Measurements from ENCODE around the gene PROX1. TPM values are rescaled to one million over a fixed set of nuclear protein-coding genes. Genes with fewer than 3 reads are reported as not detected.

Gene PROX1
- polyA plus RNA-seq, 3 donors, result 0.07 TPM; not detected in 2

GRCh38 chr1:214003233-214003632 lies 15.5 kb downstream of the PROX1 start:
- H3K4me2 ChIP-seq (replicated peaks; ENCODE audit: extremely low read depth, low read length, poor library complexity, severe bottlenecking), result no peak overlapping the region
- H3K36me3 Mint-ChIP-seq, result no peaks in the 10 kb centered on the region
- no peaks in the 10 kb centered on the region for H3K4me1 Mint-ChIP-seq
- H3K9me3 ChIP-seq (replicated peaks in 1 of 2; ENCODE audit: control insufficient read depth in 1 of 2, insufficient read depth in 1 of 2, low read length in 2 of 2), result no peaks in the 10 kb centered on the region
- no peak overlapping the region for H3K27ac ChIP-seq (ENCODE audit: low read depth in 1 of 2, low read length in 2 of 2)
- DNase-seq, result no peak
- H3K4me1 ChIP-seq (ENCODE audit: control insufficient read depth in 1 of 2, insufficient read depth in 2 of 2, low read length in 2 of 2), result no peaks in the 10 kb centered on the region
- no peaks in the 10 kb centered on the region for H3K36me3 ChIP-seq (replicated peaks in 1 of 2; ENCODE audit: control insufficient read depth in 1 of 2, insufficient read depth in 2 of 2, low read length in 2 of 2)
- H3K79me2 ChIP-seq (ENCODE audit: insufficient read depth, low read length), result no peaks in the 10 kb centered on the region
- no peaks in the 10 kb centered on the region for H4K20me1 ChIP-seq (ENCODE audit: insufficient read depth, low read length)
- TF ChIP-seq CTCF (IDR thresholded peaks at IDR 0.05), result no peak
- peaks cover 2 to 8% (median 3%) of the 10 kb centered on the region in 3 donors for H3K27me3 Mint-ChIP-seq (ENCODE audit: low read depth in 3 of 3)
- H3K9ac ChIP-seq (ENCODE audit: insufficient read depth, low read length, poor library complexity, severe bottlenecking), result no peak overlapping the region
- WGBS (ENCODE audit: insufficient coverage), result no CpG with 5 or more reads among the region's 3 CpGs
- no peak overlapping the region for H3K27ac Mint-ChIP-seq
- no peak overlapping the region for H3K4me3 ChIP-seq (replicated peaks in 1 of 3; ENCODE audit: low read depth in 2 of 3, low read length in 3 of 3)
- H2AFZ ChIP-seq (ENCODE audit: insufficient read depth, low read depth, low read length, poor library complexity, severe bottlenecking), result no peak overlapping the region
- peaks cover 0 to 2% (median 0%) of the 10 kb centered on the region in 7 donors for H3K9me3 Mint-ChIP-seq
- no peak overlapping the region for H3K4me3 Mint-ChIP-seq
- peaks cover 0 to 2% of the 10 kb centered on the region in 2 donors for H3K27me3 ChIP-seq (ENCODE audit: control insufficient read depth in 2 of 2, insufficient read depth in 2 of 2, low read length in 2 of 2)
- intact Hi-C loops (cut with micrococcal nuclease), result no loop called here

DNA sequence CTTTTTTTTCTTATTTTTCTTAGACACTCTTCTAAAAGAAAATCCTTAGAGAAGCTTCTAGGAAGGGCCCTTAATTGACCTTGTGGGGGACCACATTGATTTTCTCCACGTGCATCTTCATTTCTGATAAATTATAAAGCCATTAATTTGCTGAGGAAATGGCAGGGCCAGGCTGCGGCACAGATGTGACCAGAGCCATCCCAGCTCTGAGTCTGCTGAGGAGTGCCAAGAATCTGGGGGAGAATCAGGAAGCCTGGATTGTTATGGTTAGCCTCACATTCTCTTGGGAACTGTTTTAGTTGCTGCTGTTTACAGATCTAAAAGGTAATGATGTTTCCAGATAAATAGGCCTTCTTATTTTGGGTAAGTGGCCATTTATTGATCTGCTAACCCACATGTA lies 16.2 kb downstream of the PROX1 start:
- no peak for TF ChIP-seq CTCF (IDR thresholded peaks at IDR 0.05)
- no peak overlapping the region for H3K4me2 ChIP-seq (replicated peaks; ENCODE audit: extremely low read depth, low read length, poor library complexity, severe bottlenecking)
- no peak overlapping the region for H3K4me3 ChIP-seq (replicated peaks in 1 of 3; ENCODE audit: low read depth in 2 of 3, low read length in 3 of 3)
- intact Hi-C loops (cut with micrococcal nuclease), result no loop called here
- no peaks in the 10 kb centered on the region for H3K9me3 ChIP-seq (replicated peaks in 1 of 2; ENCODE audit: control insufficient read depth in 1 of 2, insufficient read depth in 1 of 2, low read length in 2 of 2)
- no peak overlapping the region for H2AFZ ChIP-seq (ENCODE audit: insufficient read depth, low read depth, low read length, poor library complexity, severe bottlenecking)
- H3K36me3 Mint-ChIP-seq, result no peaks in the 10 kb centered on the region
- H3K4me3 Mint-ChIP-seq, result no peak overlapping the region
- 86% methylated on average over 1 of the region's 2 CpGs for WGBS (ENCODE audit: insufficient coverage)
- H3K4me1 Mint-ChIP-seq, result no peaks in the 10 kb centered on the region
- no peak overlapping the region for H3K27ac ChIP-seq (ENCODE audit: low read depth in 1 of 2, low read length in 2 of 2)
- peaks cover 0 to 2% of the 10 kb centered on the region in 2 donors for H3K27me3 ChIP-seq (ENCODE audit: control insufficient read depth in 2 of 2, insufficient read depth in 2 of 2, low read length in 2 of 2)
- no peaks in the 10 kb centered on the region for H3K4me1 ChIP-seq (ENCODE audit: control insufficient read depth in 1 of 2, insufficient read depth in 2 of 2, low read length in 2 of 2)
- no peak overlapping the region for H3K27ac Mint-ChIP-seq
- H3K36me3 ChIP-seq (replicated peaks in 1 of 2; ENCODE audit: control insufficient read depth in 1 of 2, insufficient read depth in 2 of 2, low read length in 2 of 2), result no peaks in the 10 kb centered on the region
- no peaks in the 10 kb centered on the region for H3K79me2 ChIP-seq (ENCODE audit: insufficient read depth, low read length)
- H3K9ac ChIP-seq (ENCODE audit: insufficient read depth, low read length, poor library complexity, severe bottlenecking), result no peak overlapping the region
- H3K9me3 Mint-ChIP-seq, result peaks cover 0 to 2% (median 0%) of the 10 kb centered on the region in 7 donors
- H3K27me3 Mint-ChIP-seq (ENCODE audit: low read depth in 3 of 3), result peaks cover 2 to 6% (median 3%) of the 10 kb centered on the region in 3 donors
- DNase-seq, result no peak
- no peaks in the 10 kb centered on the region for H4K20me1 ChIP-seq (ENCODE audit: insufficient read depth, low read length)

Measured in CD14-positive monocyte (primary cell).